Endodermal cell (in vitro differentiated cells): ENCODE data around the gene TSPAN17. TPM values are rescaled to one million over a fixed set of nuclear protein-coding genes. Genes with fewer than 3 reads are reported as not detected.
A peak's percentile ranks its signal among the peaks of the same experiment; 100 is the strongest.

Experiments used
- DNase-seq: peaks from one replicate; pipeline ENCODE4 v3.0.0-alpha.2; 2017
- H3K27ac ChIP-seq: 2 replicates; pipeline ENCODE4 v1.5.1; 2013; ENCODE audit warnings: mild to moderate bottlenecking, low read depth, low read length, moderate library complexity
- H3K27me3 ChIP-seq: 2 replicates; pipeline ENCODE4 v1.6.1; 2013; ENCODE audit warnings: mild to moderate bottlenecking, low read length, moderate library complexity; ENCODE audit not compliant: insufficient read depth, control insufficient read depth, poor library complexity, severe bottlenecking
- H3K36me3 ChIP-seq: 2 replicates; pipeline ENCODE4 v1.7.0; 2013; ENCODE audit warnings: mild to moderate bottlenecking, low read length, moderate library complexity; ENCODE audit not compliant: control insufficient read depth, insufficient read depth
- H3K4me1 ChIP-seq: one replicate; pipeline ENCODE4 v1.7.0; 2013; ENCODE audit warnings: low read length; ENCODE audit not compliant: control insufficient read depth, insufficient read depth
- H3K4me3 ChIP-seq: 2 replicates; pipeline ENCODE4 v1.5.1; 2013; ENCODE audit warnings: mild to moderate bottlenecking, low read length, moderate library complexity
- H3K9ac ChIP-seq: 2 replicates; pipeline ENCODE4 v1.6.1; 2013; ENCODE audit warnings: mild to moderate bottlenecking, low read length, moderate library complexity; ENCODE audit not compliant: poor library complexity, severe bottlenecking; ENCODE audit errors: extremely low read depth
- H3K9me3 ChIP-seq: 2 replicates; pipeline ENCODE4 v1.6.1; 2013; ENCODE audit warnings: mild to moderate bottlenecking, low read length, moderate library complexity; ENCODE audit not compliant: control insufficient read depth
- H3K27ac Mint-ChIP-seq: 2 replicates; pipeline ENCODE4 v1.8.0; 2020; ENCODE audit warnings: mixed read lengths
- H3K27me3 Mint-ChIP-seq: 2 replicates; pipeline ENCODE4 v1.8.0; 2021; ENCODE audit warnings: mild to moderate bottlenecking, mixed read lengths; ENCODE audit not compliant: insufficient read depth
- H3K36me3 Mint-ChIP-seq: 2 replicates; pipeline ENCODE4 v1.8.0; 2020; ENCODE audit warnings: low read depth, mixed read lengths
- H3K4me1 Mint-ChIP-seq: 2 replicates; pipeline ENCODE4 v1.8.0; 2020; ENCODE audit warnings: mixed read lengths
- H3K4me3 Mint-ChIP-seq: 2 replicates; pipeline ENCODE4 v1.8.0; 2020; ENCODE audit warnings: mild to moderate bottlenecking, moderate library complexity, mixed read lengths
- H3K9me3 Mint-ChIP-seq: 2 replicates; pipeline ENCODE4 v1.8.0; 2020; ENCODE audit warnings: mild to moderate bottlenecking, mixed read lengths
- CTCF ChIP-seq: fragments of 200-600 bp; sonication (generic); conservative IDR thresholded peaks from 2 replicates; pipeline ENCODE4 v1.5.0; 2021; ENCODE audit warnings: antibody characterized with exemption, mild to moderate bottlenecking
- WGBS, 2 experiments: methylation state at CpG; one replicate each; pipeline versions ENCODE4 v1.1.5 to v1.1.7; 2013; ENCODE audit warnings: missing lambda C conversion rate in 2 of 2, mixed read lengths in 1 of 2; ENCODE audit not compliant: insufficient coverage in 1 of 2, insufficient read length in 1 of 2; 5-methylcytosine and 5-hydroxymethylcytosine counted together
- total RNA-seq, 2 donors: library from RNA; stranded (reverse); fragmentation: NEBNext Ultra II Directional in 1 of 2; extraction: Animal tissue kit (Norgen Biotek cat#: 25700) in 1 of 2; gene quantifications; 2 replicates in 1 of 2; 3 replicates in 1 of 2; pipeline ENCODE4 v1.2.1, GENCODE V29; 2021

TSPAN17 gene
- total RNA-seq, 2 donors from 2014 or later: 49.3 to 50.3 TPM

DNA sequence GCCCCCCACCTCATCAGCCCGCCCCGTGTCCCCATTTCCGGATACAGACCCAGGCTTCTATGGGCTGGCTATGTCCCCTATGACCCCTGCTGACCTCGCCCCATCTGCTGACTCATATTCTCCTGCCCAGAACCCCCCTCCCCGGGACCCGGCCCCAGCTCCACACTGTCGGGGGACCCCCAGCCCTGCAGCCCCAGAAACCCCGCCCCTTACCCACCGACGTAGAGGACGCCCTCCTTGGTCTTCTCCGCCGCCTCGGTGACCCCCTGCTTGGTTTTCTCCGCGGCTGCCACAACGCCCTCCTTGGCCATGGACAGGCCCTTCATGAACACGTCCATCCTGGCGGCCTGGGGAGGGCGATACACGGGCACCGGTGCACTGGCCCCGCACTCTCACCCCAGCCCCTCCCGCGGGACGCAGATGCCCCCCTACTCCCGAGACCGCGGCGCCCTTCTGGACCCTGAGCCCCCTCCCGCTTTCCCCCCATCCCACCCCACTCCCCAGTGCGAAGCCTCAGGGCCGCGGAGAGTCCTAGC is 17.9 kb upstream of the TSPAN17 start:
- peak; percentile 60 for DNase-seq
- Mint-ChIP-seq H3K4me1 (peaks cover 13% of the 10 kb centered on the region), H3K27me3 (peaks cover 83% of the 10 kb centered on the region), H3K27ac (no peak overlapping the region), H3K4me3 (peak overlapping the region; percentile 46), H3K9me3 (no peaks in the 10 kb centered on the region), H3K36me3 (no peaks in the 10 kb centered on the region)
- Histone ChIP-seq H3K27me3 (peaks cover 70% of the 10 kb centered on the region), H3K9me3 (no peaks in the 10 kb centered on the region), H3K4me3 (peak overlapping the region; percentile 74), H3K27ac (no peak overlapping the region), H3K9ac (no peak overlapping the region), H3K4me1 (no peaks in the 10 kb centered on the region), H3K36me3 (no peaks in the 10 kb centered on the region)
- TF ChIP-seq CTCF: no peak
- 9 to 18% methylated on average over 8 to 34 of the region's 34 CpGs for WGBS, 2 experiments

DNA sequence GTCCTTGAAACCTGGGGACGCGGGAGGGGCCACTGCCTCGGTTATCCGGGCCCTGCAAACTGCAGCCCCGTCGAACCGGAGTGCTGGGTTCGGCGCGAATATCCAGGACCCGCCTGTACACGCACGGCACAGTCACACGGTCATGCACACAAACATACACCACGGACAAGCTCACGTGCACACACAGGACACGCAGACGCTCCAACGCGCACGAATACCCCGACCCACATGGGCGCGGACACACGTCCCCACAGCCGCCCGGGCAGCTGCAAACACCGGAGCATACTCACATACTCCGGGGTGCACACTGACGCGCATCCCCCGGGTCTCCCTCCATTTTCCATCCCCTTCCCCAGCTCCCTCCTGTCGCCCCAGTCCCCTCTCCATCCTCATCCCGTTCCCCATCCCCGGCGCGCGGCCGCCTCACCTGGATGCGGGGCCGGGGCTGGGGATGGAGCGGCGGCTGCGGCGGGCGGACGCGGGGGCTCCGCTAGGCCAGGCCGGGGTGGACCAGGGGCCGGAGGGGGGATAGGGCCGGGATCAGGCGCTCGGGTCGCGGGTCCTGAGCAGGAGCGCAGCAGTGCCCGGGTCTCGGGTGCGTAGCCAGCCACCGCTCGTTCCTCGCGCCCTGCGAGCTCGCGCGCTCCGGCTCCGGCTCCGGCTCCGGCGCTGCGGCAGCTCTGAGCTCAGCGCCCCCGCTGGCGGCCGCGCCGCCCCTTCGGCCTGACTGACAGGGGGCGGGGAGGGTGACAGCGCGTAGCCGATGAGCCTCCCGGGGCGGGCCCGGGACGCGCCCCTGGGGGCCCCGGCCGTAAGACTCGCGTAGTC is 17.2 kb upstream of the TSPAN17 start, which contains the start of the genes EIF4E1B and SNCB:
TSS of gene EIF4E1B (plus strand) at position 823 of the 828 bp plus-strand sequence. CDS start 12,113 bp downstream, outside the sequence.
TSS of gene SNCB (minus strand) at position 682 of the 828 bp plus-strand sequence. CDS start 880 bp downstream, outside the sequence.
- peaks cover 13% of the 10 kb centered on the region for H3K4me1 Mint-ChIP-seq
- H3K27ac Mint-ChIP-seq: no peak within 1 kb of the TSS
- peak within 1 kb of the TSS; percentile 46 for H3K4me3 Mint-ChIP-seq
- H3K9me3 Mint-ChIP-seq: no peaks in the 10 kb centered on the region
- Histone ChIP-seq H3K4me3 (peak within 1 kb of the TSS; percentile 74), H3K27me3 (peaks cover 67% of the 10 kb centered on the region), H3K9ac (no peak within 1 kb of the TSS), H3K9me3 (no peaks in the 10 kb centered on the region), H3K36me3 (no peaks in the 10 kb centered on the region), H3K4me1 (no peaks in the 10 kb centered on the region), H3K27ac (no peak within 1 kb of the TSS)
- TF ChIP-seq CTCF: no peak
- DNase-seq: peak; percentile 87
- 0 to 2% methylated on average over 31 to 94 of the region's 94 CpGs for WGBS, 2 experiments
- no peaks in the 10 kb centered on the region for H3K36me3 Mint-ChIP-seq
- peaks cover 85% of the 10 kb centered on the region for H3K27me3 Mint-ChIP-seq

GRCh38 chr5:176630681-176631222 is 16.5 kb upstream of the TSPAN17 start:
- Histone ChIP-seq H3K4me1 (no peaks in the 10 kb centered on the region), H3K36me3 (no peaks in the 10 kb centered on the region), H3K9me3 (no peaks in the 10 kb centered on the region), H3K27ac (no peak overlapping the region), H3K9ac (no peak overlapping the region), H3K4me3 (peak overlapping the region; percentile 74), H3K27me3 (peaks cover 61% of the 10 kb centered on the region)
- WGBS, 2 experiments: 11 to 16% methylated on average over 20 of the region's 20 CpGs
- no peaks in the 10 kb centered on the region for H3K9me3 Mint-ChIP-seq
- no peak overlapping the region for H3K27ac Mint-ChIP-seq
- peak overlapping the region; percentile 46 for H3K4me3 Mint-ChIP-seq
- H3K36me3 Mint-ChIP-seq: no peaks in the 10 kb centered on the region
- peaks cover 84% of the 10 kb centered on the region for H3K27me3 Mint-ChIP-seq
- peaks cover 13% of the 10 kb centered on the region for H3K4me1 Mint-ChIP-seq
- DNase-seq: peak; percentile 52
- no peak for TF ChIP-seq CTCF
